GM21447 (cell line): ENCODE measurements around the gene FADS3.
"Not testable (repeated sequence)": the region's sequence is repeated elsewhere in the genome, so short reads cannot be mapped to it uniquely, and the experiment has no call there.

ENCODE experiments used
- ATAC-seq: cut with Tn5 transposase; IDR thresholded peaks from one replicate; pipeline ENCODE4 v1.9.1; 2021; ENCODE audit not compliant: unreplicated experiment

FADS3 gene

GRCh38 chr11:61882267-61882666 is 9.1 kb downstream of the FADS3 start:
- ATAC-seq = not testable (repeated sequence)

GRCh38 chr11:61881397-61881796 is 9.9 kb downstream of the FADS3 start:
- no peak for ATAC-seq

- ATAC-seq = no peak
These were observed 10.9 kb downstream of the FADS3 start for GRCh38 chr11:61880454-61880853.

- no peak for ATAC-seq
These were observed 11.3 kb downstream of the FADS3 start for GRCh38 chr11:61880031-61880430.

- ATAC-seq = no peak
These were observed 12.2 kb downstream of the FADS3 start for GRCh38 chr11:61879152-61879551.

GRCh38 chr11:61875698-61876097 is 15.6 kb downstream of the FADS3 start:
- ATAC-seq = no peak

GRCh38 chr11:61874853-61875252 is 16.5 kb downstream of the FADS3 start:
- no peak for ATAC-seq

- no peak for ATAC-seq
These were observed 17.0 kb downstream of the FADS3 start for GRCh38 chr11:61874377-61874809.

GRCh38 chr11:61873588-61874376 is 17.6 kb downstream of the FADS3 start:
- ATAC-seq = no peak

- ATAC-seq = no peak
These were observed 18.3 kb downstream of the FADS3 start for GRCh38 chr11:61872935-61873565.

GRCh38 chr11:61871158-61871597 is 20.2 kb downstream of the FADS3 start:
- ATAC-seq = peak; percentile 79

- no peak for ATAC-seq
These were observed 20.8 kb downstream of the FADS3 start for GRCh38 chr11:61870541-61871031.

GRCh38 chr11:61869708-61870451 is 21.5 kb downstream of the FADS3 start:
- no peak for ATAC-seq

GRCh38 chr11:61869429-61869707 is 22.0 kb downstream of the FADS3 start:
- ATAC-seq = no peak

GRCh38 chr11:61868571-61869428 is 22.5 kb downstream of the FADS3 start:
- ATAC-seq = no peak

- ATAC-seq = no peak
These were observed 24.4 kb downstream of the FADS3 start for GRCh38 chr11:61866958-61867343.

- ATAC-seq = no peak
These were observed 25.0 kb downstream of the FADS3 start for GRCh38 chr11:61866231-61866957.

GRCh38 chr11:61864814-61865775 is 26.2 kb downstream of the FADS3 start:
- ATAC-seq = no peak

GRCh38 chr11:61863548-61864081 is 27.7 kb downstream of the FADS3 start:
- no peak for ATAC-seq
